ENCODE measurements around the gene HSD3B1.

GRCh38 chr1:119490925-119491324 is 16.1 kb upstream of the HSD3B1 start:
- TF ChIP-seq CTCF (IDR thresholded peaks at IDR 0.05) (no peak), AFF4 (CRISPR knock-in tag; IDR thresholded peaks at IDR 0.05; ENCODE audit: borderline replicate concordance) (no peak), ZNF423 (CRISPR knock-in tag; IDR thresholded peaks at IDR 0.05) (no peak), STAT6 (CRISPR knock-in tag; conservative IDR thresholded peaks at IDR 0.05; ENCODE audit: low read depth) (no peak), HMGXB4 (CRISPR knock-in tag; IDR thresholded peaks at IDR 0.05) (no peak)

Data from WTC11 (cell line).